Measurements from ENCODE around the gene MAP3K14.

Gene MAP3K14

DNA sequence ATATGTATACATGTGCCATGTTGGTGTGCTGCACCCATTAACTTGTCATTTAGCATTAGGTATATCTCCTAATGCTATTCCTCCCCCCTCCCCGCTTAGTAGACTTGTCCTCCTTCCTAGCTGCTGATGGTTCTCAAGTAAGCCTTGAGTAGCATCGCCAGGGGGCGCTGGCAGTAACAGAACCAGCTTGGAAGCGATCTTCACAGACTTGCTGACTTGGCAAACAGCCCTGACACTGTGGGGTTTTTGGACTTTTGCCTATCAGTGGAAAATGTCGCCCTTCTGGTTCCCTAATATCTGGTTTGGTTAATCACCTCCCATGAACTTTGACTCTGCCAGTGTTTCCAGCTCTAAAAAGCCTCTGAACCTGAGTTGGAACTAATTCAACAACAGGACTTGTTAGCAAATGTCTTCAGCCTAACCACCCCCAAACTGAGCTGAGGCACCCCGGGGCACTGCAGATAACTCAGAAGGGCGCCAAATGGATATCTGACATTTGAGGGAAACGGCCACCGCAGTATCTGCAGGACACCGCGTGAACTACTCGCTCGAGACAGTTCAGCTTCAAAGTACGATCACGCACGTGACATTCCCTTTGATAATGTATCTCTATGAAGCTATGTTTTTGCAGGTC lies 39.5 kb downstream of the MAP3K14 start:
- DNase-seq = peak; percentile 91

GRCh38 chr17:45276031-45276430 lies 40.8 kb downstream of the MAP3K14 start:
- peak; percentile 53 for DNase-seq

DNA sequence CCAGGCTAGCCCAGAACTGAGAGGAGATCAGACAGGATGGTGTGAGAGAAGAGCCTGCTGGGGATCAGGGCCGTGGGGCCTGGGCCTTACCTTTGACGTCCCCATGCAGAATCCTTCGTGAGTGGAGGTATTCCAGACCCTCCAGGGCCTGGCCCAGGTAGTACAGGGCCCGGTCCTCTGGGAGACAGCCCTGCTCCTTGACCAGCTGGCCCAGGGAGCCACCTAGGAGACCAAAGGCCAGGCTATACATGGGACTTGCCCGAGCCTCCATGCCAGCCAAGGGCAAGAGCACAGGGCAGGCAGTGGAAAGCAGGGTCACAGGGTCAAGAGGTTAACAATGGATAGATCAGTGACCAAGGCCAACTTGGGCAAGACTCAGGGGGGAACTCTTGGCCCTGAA lies 42.8 kb downstream of the MAP3K14 start:
- no peak for DNase-seq

- no peak for DNase-seq
Observed at GRCh38 chr17:45273551-45273957, 43.3 kb downstream of the MAP3K14 start.

DNA sequence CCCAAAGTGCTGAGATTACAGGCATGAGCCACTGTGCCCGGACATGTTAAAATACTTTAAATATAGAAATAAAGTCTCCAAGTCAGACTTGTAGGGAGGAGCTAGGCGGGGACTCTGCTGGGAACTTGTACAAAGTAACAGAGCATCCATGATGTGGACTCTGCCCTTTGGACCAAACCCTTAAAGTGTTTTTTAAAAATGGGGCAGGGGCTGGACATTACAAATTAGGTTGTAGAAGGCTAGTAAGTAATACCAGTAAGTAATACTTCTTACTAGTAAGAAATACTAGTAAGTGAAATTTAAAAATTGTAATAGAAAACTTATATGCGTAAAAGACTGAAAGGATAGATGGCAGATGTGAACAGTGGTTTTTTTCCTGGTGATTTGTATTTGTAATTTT lies 45.2 kb downstream of the MAP3K14 start:
- DNase-seq = no peak

DNA sequence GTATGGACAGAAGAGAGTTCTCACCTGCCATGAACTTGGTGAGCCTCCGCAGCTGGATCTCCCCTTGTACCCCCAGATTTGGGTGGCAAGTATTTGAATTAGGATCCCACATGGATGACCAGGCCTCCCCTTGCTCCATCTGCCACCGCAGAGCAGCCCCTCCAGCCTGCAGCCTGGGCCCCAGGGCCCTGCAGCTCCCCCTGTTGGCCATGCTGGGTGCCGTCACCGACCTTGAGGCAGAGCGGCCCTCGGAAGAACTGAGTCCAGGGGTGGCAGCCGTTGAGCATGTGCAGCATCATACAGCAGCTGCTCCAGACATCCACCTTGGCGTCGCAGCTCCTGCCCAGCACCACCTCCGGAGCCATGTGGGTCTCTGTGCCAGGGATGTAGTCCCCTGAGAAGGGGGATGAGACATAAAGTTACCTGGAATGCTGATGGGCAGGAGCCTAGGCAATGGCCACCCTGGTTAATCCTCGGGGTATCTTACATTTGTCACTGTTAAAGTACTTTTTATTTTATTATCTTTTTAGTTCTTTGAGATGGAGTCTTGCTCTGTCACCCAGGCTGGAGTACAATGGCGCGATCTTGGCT lies 45.9 kb downstream of the MAP3K14 start:
- DNase-seq = no peak

DNA sequence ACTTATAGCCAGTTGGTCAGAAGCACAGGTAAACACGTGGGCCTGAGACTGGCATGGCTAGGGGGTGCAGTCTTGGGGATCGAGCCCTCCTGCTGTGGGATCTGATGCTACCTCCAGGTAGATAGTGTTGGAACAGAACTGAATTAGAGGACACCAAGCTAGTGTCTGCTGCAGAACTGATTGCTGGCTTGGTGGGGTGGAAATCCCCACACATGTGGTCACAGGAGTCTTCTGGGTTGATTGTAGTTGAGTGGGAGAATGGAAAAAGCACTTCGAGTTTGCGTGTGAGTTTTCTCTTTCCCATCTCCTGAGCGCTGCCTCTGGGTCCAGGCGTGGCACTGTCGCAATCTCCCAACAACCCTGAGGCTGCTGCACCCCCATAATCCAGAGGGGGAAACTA lies 46.9 kb downstream of the MAP3K14 start:
- DNase-seq = no peak

DNA sequence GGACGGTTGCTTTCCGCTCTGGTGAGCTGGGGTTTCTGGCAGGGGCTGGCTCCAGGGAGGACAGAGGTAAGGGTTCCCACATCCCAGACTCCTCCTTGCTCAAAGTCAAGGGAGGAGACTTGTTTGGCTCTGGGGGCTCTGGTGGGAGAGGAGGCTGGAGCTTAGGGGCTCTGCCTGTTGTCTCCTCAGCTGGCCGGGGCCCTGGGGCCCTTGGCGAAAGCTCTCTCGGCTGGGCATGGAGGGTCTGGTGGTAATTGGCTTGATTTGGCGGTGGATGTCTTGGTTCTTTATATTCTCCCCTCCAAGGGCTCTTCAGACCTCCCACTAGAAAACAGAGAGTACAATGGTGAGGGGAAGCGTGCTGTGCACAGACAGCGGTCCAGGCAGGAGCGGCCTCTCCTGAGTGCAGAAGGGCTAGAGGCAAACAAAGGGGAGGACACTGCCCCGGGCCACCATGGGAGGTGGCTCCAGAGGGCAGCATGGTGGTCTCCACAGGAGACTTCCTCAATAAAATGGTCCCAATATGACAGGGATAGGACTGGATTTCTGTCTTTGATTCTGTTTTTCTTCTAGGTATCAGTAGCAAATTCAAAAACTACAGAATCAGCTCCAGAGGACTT lies 49.3 kb downstream of the MAP3K14 start:
- DNase-seq = no peak

DNA sequence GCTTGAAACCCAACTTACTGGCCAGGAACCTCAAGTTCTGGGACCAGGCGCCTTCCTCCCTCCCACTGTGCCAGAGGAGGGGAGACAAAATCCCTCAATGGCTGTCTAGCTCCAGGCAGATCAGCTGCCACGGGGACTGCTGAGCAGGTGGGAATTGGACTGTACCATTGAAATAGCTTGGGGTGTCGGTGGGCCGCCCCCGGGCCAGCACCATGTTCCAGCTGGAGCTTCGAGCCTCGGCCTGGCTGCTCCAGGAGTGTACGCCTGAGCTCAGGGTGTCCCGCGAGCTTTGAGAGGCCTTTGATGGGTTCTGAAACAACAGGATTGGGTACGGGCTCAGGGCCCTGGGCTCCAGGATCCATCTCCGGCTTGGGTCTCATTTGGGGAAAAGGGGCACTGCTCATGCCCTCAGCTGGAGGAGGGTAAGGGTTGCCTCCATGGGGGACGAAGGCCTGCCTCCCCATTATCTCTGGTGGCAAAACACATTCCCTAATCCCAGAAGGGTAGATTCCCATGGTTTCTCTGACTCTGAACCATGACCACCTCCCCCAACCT lies 50.4 kb downstream of the MAP3K14 start:
- no peak for DNase-seq

- no peak for DNase-seq
Observed at GRCh38 chr17:45265821-45266220, 51.0 kb downstream of the MAP3K14 start.

DNA sequence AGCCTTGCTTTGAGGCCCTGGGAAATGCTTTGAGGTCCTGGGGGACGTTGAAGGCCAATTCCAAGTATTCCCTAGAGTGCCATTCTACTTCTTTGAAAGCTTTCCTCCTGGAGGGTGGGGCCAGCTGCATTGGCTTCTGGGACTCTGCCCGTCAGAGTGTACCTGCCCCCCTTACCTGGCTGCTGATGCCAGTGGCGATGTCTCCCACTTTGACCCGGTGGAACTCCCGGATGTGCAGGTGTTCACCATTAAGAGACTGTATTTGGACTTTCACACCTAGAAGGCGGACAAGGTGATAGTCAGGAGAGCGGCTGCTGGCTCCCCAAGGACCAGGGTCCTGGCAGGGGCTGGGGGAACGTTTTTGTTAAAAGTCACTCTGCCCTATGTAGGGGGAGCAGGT lies 51.8 kb downstream of the MAP3K14 start:
- no peak for DNase-seq

GRCh38 chr17:45264430-45264829 lies 52.4 kb downstream of the MAP3K14 start:
- no peak for DNase-seq

DNA sequence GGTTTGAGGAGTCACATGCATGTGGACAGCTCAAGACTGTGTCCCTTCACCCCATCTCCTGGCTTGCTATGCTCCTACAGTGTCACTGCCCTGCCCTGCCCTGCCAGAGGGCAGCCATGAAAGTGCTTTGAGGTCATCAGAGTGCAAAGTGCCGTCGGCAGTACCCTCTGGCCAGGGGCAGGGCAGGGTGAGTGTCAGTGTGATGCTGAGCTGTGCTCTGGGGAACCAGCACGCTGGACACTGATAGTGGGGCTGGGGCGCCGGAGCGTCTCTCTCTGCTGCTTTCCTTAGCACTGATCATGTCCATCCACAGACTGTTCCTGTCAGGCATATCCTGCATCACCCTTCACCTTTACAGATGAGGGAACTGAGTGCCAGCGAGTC lies 53.4 kb downstream of the MAP3K14 start:
- DNase-seq = no peak

DNA sequence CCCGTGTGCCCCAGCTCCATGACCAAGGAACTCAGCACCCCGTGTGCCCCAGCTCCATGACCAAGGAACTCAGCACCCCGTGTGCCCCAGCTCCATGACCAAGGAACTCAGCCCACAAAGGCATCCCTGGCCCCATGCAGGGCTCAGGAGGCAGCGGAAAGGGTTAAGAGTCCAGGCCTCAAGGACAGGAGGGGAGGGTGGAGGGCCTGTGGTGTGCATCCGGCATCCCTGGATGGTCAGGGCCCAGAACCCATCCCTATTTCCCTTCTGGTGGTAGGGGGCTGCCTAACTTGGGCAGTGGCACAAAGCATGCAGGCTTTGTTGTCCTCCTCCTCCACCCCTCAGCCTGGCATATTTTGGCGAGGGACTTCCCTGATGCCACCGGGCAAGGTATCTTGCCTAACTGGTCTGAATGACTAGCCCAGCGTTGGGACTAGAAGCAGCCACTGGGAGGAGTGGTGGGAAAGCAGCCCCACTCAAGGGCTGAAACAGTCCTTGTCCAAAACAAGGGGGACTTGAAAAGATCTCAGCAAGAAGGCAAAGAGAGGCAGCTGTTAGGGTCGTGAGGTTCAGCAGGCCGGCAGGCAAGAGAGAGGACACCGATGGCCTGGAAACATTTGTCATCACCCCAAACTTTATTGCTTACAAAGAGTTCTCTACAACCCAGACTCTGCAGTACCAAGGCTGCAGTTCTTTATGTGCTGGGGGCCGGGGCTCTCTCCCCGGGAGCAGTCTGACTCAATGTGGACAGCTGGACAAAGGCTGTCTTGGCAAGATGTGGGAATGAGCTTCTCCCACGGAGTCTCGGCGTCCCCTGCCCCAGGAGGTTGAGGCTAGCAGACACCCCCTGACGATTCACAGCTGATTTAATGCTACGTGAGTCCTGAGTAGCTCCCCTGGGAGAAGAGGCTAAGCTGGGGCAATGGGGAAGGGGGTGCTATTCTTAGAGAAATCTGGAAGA lies 54.0 kb downstream of the MAP3K14 start:
- DNase-seq = no peak

DNA sequence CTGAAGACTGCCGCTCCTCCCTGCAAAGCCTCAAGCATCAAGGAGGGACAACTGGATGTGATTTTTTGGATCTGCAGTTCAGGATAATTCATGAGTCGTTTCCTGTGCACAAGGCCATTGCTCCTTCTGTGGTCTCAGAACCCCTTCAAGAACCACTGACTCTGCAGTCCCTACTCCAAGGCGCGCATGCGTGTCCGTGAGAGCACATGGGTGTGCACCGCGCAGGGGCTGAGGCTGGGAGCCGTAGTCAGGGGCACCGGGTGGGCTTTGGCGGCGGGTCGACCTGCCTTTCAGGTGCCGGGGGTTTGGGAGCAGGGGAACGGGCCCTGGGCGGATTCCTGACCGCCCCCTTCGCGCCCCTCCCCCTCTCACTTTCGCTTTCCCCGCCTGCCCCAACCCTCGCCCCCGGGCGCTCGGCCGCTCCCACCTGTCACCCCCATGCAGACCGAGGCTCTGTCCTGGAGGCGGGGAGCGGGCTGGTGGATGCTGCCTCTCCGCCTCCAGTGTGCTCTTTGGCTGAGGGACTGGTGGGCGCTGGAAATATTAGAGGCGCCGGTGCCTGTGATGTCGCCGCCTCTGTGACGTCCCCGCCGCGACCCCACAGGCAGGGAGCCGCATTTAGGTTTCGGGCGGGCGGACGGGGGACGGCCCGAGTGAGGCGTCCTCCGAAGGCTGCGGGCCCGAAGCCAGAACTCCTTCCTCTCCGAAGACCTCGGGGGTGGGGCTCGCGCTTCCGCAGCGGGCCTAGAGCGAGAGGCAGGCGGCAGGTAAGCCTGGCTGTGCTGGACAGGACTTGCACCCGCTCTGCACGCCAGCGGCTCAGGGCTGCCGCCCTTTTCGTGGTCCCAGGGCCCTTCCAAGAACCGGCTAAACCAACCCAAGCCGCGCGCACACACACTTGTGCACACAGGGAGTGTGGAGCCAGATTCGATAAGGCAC lies 55.0 kb downstream of the MAP3K14 start, which contains the start of gene SPATA32:
Gene SPATA32, minus strand, starts transcription at position 518 of the 939 bp plus-strand sequence. Its CDS starts 78 bp downstream, at position 440.
- DNase-seq = peak; percentile 66

- DNase-seq = no peak
Observed at GRCh38 chr17:45260204-45260783, 56.5 kb downstream of the MAP3K14 start.

DNA sequence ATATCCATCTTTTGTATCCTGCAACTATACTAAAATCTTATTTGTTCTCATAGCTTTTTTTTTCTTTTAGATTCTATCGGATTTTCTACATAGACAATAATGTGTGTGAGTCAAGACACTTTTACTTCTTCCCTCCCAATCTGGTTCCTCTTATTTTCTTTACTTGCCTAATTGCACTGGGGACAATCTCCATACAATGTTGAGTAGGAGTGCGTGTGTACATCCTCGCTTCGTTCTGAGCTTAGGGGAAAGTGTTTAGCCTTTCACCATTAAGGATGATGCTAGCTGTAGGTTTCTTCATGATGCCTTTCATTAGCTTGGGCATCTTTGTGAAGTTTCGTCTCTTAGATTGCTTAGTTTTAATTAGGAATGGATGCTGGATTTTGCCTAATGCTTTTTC lies 57.8 kb downstream of the MAP3K14 start:
- no peak for DNase-seq

DNA sequence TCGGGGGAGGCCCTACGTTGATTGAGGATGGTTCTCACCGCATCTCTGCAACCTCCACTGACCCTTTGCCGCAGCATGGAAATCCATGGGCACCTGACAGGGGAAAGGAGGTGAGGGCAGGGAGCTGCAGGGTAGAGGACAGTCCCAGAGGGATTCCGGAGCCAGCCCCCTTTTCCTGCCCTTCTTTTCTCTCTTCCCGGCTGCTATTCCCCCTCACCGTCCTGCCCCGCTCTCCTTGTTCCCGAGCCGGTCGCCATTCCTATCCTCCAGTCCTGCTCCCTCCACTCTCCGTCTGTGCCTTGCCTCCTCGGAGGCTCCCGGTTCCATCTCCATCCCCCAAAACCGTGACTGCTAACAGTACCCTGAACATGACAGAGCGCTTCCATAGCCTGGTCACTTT lies 59.7 kb downstream of the MAP3K14 start:
- DNase-seq = no peak

- no peak for DNase-seq
Observed at GRCh38 chr17:45256114-45256966, 60.5 kb downstream of the MAP3K14 start.

DNA sequence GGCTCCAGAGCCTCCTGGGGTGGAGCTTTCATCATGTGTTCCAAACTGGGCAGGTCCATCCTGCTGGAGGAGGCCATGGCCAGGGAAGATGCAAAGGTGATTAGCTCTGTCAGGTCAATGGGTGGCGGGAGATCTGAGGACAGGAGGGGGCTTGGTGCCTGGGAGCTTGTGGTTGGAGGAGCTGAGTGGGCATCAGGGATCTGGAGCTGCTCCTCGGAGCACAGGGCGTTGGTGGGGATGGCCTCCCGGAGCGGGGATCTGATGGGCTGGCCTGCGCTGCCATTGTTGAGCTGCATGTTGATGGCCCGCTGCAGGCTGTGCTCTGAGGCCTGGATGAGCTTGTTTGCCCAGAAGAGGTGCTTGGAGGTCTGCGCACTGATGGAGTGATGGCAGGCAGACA lies 61.5 kb downstream of the MAP3K14 start:
- no peak for DNase-seq

Measured in femur (tissue), 1 donor.